ENCODE results near the gene ANKRD30A. TPM values are rescaled to one million over a fixed set of nuclear protein-coding genes. Genes with fewer than 3 reads are reported as not detected.

The ANKRD30A gene
- total RNA-seq, 1 experiment from 2014 or later, result not detected

GRCh38 chr10:37269554-37270256 lies 144.3 kb downstream of the ANKRD30A start:
- H3K9ac ChIP-seq (ENCODE audit: low read length), result no peak overlapping the region
- H4K20me1 ChIP-seq (ENCODE audit: insufficient read depth, low read depth, low read length), result no peaks in the 10 kb centered on the region
- H3K9me3 ChIP-seq (ENCODE audit: low read length), result no peaks in the 10 kb centered on the region
- no peaks in the 10 kb centered on the region for H3K79me2 ChIP-seq (ENCODE audit: low read length)
- H3K4me2 ChIP-seq (ENCODE audit: low read depth, low read length, poor library complexity, severe bottlenecking), result peak overlapping the region; percentile 30
- H3K9me2 ChIP-seq (replicated peaks; ENCODE audit: insufficient read depth, low read length), result no peaks in the 10 kb centered on the region
- DNase-seq, result peak; percentile 58
- no peaks in the 10 kb centered on the region for H3K27me3 ChIP-seq (ENCODE audit: low read length)
- H2AFZ ChIP-seq (ENCODE audit: low read length), result peak overlapping the region; percentile 9; the same call in 1 of the 2 replicates
- H3K4me1 ChIP-seq (ENCODE audit: low read length), result peaks cover 10% of the 10 kb centered on the region
- no peak overlapping the region for H3K4me3 ChIP-seq (ENCODE audit: low read length)
- H3K27ac ChIP-seq (ENCODE audit: low read length), result no peak overlapping the region
- no peaks in the 10 kb centered on the region for H3K36me3 ChIP-seq (ENCODE audit: insufficient read depth, low read length)

- no peak overlapping the region for H3K9ac ChIP-seq (ENCODE audit: low read length)
Measured at GRCh38 chr10:37275216-37275777, 149.9 kb downstream of the ANKRD30A start.

GRCh38 chr10:37285063-37285462 lies 159.7 kb downstream of the ANKRD30A start:
- H3K4me2 ChIP-seq (ENCODE audit: low read depth, low read length, poor library complexity, severe bottlenecking), result no peak overlapping the region
- H3K4me3 ChIP-seq (ENCODE audit: low read length), result no peak overlapping the region

More at GRCh38 chr10:37275216-37275777, 149.9 kb downstream of the ANKRD30A start:
- no peaks in the 10 kb centered on the region for H3K36me3 ChIP-seq (ENCODE audit: insufficient read depth, low read length)
- H2AFZ ChIP-seq (ENCODE audit: low read length), result no peak overlapping the region
- H3K4me3 ChIP-seq (ENCODE audit: low read length), result no peak overlapping the region
- H3K4me2 ChIP-seq (ENCODE audit: low read depth, low read length, poor library complexity, severe bottlenecking), result no peak overlapping the region
- DNase-seq, result no peak
- H3K4me1 ChIP-seq (ENCODE audit: low read length), result peaks cover 2% of the 10 kb centered on the region
- no peaks in the 10 kb centered on the region for H4K20me1 ChIP-seq (ENCODE audit: insufficient read depth, low read depth, low read length)
- no peaks in the 10 kb centered on the region for H3K9me2 ChIP-seq (replicated peaks; ENCODE audit: insufficient read depth, low read length)
- no peak overlapping the region for H3K27ac ChIP-seq (ENCODE audit: low read length)
- H3K79me2 ChIP-seq (ENCODE audit: low read length), result no peaks in the 10 kb centered on the region
- H3K9me3 ChIP-seq (ENCODE audit: low read length), result no peaks in the 10 kb centered on the region
- H3K27me3 ChIP-seq (ENCODE audit: low read length), result no peaks in the 10 kb centered on the region

GRCh38 chr10:37289833-37290464 lies 164.6 kb downstream of the ANKRD30A start:
- Histone ChIP-seq H3K79me2 (ENCODE audit: low read length) (no peaks in the 10 kb centered on the region), H3K36me3 (ENCODE audit: insufficient read depth, low read length) (no peaks in the 10 kb centered on the region), H3K27ac (ENCODE audit: low read length) (no peak overlapping the region), H3K9me3 (ENCODE audit: low read length) (peaks cover 11% of the 10 kb centered on the region), H3K9ac (ENCODE audit: low read length) (no peak overlapping the region), H3K4me2 (ENCODE audit: low read depth, low read length, poor library complexity, severe bottlenecking) (no peak overlapping the region), H4K20me1 (ENCODE audit: insufficient read depth, low read depth, low read length) (no peaks in the 10 kb centered on the region), H3K4me3 (ENCODE audit: low read length) (no peak overlapping the region), H3K27me3 (ENCODE audit: low read length) (no peaks in the 10 kb centered on the region), H2AFZ (ENCODE audit: low read length) (no peak overlapping the region), H3K4me1 (ENCODE audit: low read length) (no peaks in the 10 kb centered on the region), H3K9me2 (replicated peaks; ENCODE audit: insufficient read depth, low read length) (no peaks in the 10 kb centered on the region)
- DNase-seq, result no peak

More at GRCh38 chr10:37285063-37285462, 159.7 kb downstream of the ANKRD30A start:
- Histone ChIP-seq H3K27ac (ENCODE audit: low read length) (no peak overlapping the region), H4K20me1 (ENCODE audit: insufficient read depth, low read depth, low read length) (no peaks in the 10 kb centered on the region), H3K79me2 (ENCODE audit: low read length) (no peaks in the 10 kb centered on the region), H3K4me1 (ENCODE audit: low read length) (no peaks in the 10 kb centered on the region), H3K9me3 (ENCODE audit: low read length) (no peaks in the 10 kb centered on the region), H3K36me3 (ENCODE audit: insufficient read depth, low read length) (no peaks in the 10 kb centered on the region), H3K9me2 (replicated peaks; ENCODE audit: insufficient read depth, low read length) (no peaks in the 10 kb centered on the region), H3K9ac (ENCODE audit: low read length) (no peak overlapping the region), H2AFZ (ENCODE audit: low read length) (no peak overlapping the region), H3K27me3 (ENCODE audit: low read length) (no peaks in the 10 kb centered on the region)
- DNase-seq, result no peak

GRCh38 chr10:37301271-37301670 lies 175.9 kb downstream of the ANKRD30A start:
- H3K4me2 ChIP-seq (ENCODE audit: low read depth, low read length, poor library complexity, severe bottlenecking), result no peak overlapping the region
- H3K4me3 ChIP-seq (ENCODE audit: low read length), result no peak overlapping the region

GRCh38 chr10:37304036-37304435 lies 178.6 kb downstream of the ANKRD30A start:
- Histone ChIP-seq H3K9me2 (replicated peaks; ENCODE audit: insufficient read depth, low read length) (no peaks in the 10 kb centered on the region), H3K36me3 (ENCODE audit: insufficient read depth, low read length) (no peaks in the 10 kb centered on the region), H3K4me1 (ENCODE audit: low read length) (no peaks in the 10 kb centered on the region), H3K4me3 (ENCODE audit: low read length) (no peak overlapping the region), H3K9me3 (ENCODE audit: low read length) (peaks cover 2% of the 10 kb centered on the region; the same call in 1 of the 2 replicates), H3K4me2 (ENCODE audit: low read depth, low read length, poor library complexity, severe bottlenecking) (no peak overlapping the region), H2AFZ (ENCODE audit: low read length) (no peak overlapping the region), H3K27me3 (ENCODE audit: low read length) (no peaks in the 10 kb centered on the region), H3K79me2 (ENCODE audit: low read length) (no peaks in the 10 kb centered on the region), H3K9ac (ENCODE audit: low read length) (no peak overlapping the region), H4K20me1 (ENCODE audit: insufficient read depth, low read depth, low read length) (no peaks in the 10 kb centered on the region), H3K27ac (ENCODE audit: low read length) (no peak overlapping the region)
- no peak for DNase-seq

More at GRCh38 chr10:37301271-37301670, 175.9 kb downstream of the ANKRD30A start:
- no peaks in the 10 kb centered on the region for H3K27me3 ChIP-seq (ENCODE audit: low read length)
- no peaks in the 10 kb centered on the region for H4K20me1 ChIP-seq (ENCODE audit: insufficient read depth, low read depth, low read length)
- DNase-seq, result no peak
- H3K79me2 ChIP-seq (ENCODE audit: low read length), result no peaks in the 10 kb centered on the region
- peaks cover 2% of the 10 kb centered on the region; the same call in 1 of the 2 replicates for H3K9me3 ChIP-seq (ENCODE audit: low read length)
- H3K9ac ChIP-seq (ENCODE audit: low read length), result no peak overlapping the region
- H2AFZ ChIP-seq (ENCODE audit: low read length), result no peak overlapping the region
- H3K36me3 ChIP-seq (ENCODE audit: insufficient read depth, low read length), result no peaks in the 10 kb centered on the region
- no peaks in the 10 kb centered on the region for H3K9me2 ChIP-seq (replicated peaks; ENCODE audit: insufficient read depth, low read length)
- no peak overlapping the region for H3K27ac ChIP-seq (ENCODE audit: low read length)
- no peaks in the 10 kb centered on the region for H3K4me1 ChIP-seq (ENCODE audit: low read length)

- no peak overlapping the region for H3K27ac ChIP-seq (ENCODE audit: low read length)
- no peaks in the 10 kb centered on the region for H3K9me2 ChIP-seq (replicated peaks; ENCODE audit: insufficient read depth, low read length)
- H3K4me2 ChIP-seq (ENCODE audit: low read depth, low read length, poor library complexity, severe bottlenecking), result no peak overlapping the region
Measured at GRCh38 chr10:37314350-37314749, 189.0 kb downstream of the ANKRD30A start.

GRCh38 chr10:37314862-37315261 lies 189.5 kb downstream of the ANKRD30A start:
- Histone ChIP-seq H3K4me2 (ENCODE audit: low read depth, low read length, poor library complexity, severe bottlenecking) (no peak overlapping the region), H3K9me2 (replicated peaks; ENCODE audit: insufficient read depth, low read length) (no peaks in the 10 kb centered on the region), H3K79me2 (ENCODE audit: low read length) (no peaks in the 10 kb centered on the region), H3K4me3 (ENCODE audit: low read length) (no peak overlapping the region), H4K20me1 (ENCODE audit: insufficient read depth, low read depth, low read length) (no peaks in the 10 kb centered on the region), H3K9ac (ENCODE audit: low read length) (no peak overlapping the region), H3K4me1 (ENCODE audit: low read length) (no peaks in the 10 kb centered on the region), H3K27ac (ENCODE audit: low read length) (no peak overlapping the region), H3K36me3 (ENCODE audit: insufficient read depth, low read length) (no peaks in the 10 kb centered on the region), H2AFZ (ENCODE audit: low read length) (no peak overlapping the region), H3K9me3 (ENCODE audit: low read length) (no peaks in the 10 kb centered on the region), H3K27me3 (ENCODE audit: low read length) (no peaks in the 10 kb centered on the region)
- no peak for DNase-seq

More at GRCh38 chr10:37314350-37314749, 189.0 kb downstream of the ANKRD30A start:
- Histone ChIP-seq H3K9ac (ENCODE audit: low read length) (no peak overlapping the region), H3K4me1 (ENCODE audit: low read length) (no peaks in the 10 kb centered on the region), H3K79me2 (ENCODE audit: low read length) (no peaks in the 10 kb centered on the region), H3K9me3 (ENCODE audit: low read length) (no peaks in the 10 kb centered on the region), H3K36me3 (ENCODE audit: insufficient read depth, low read length) (no peaks in the 10 kb centered on the region), H2AFZ (ENCODE audit: low read length) (no peak overlapping the region), H3K27me3 (ENCODE audit: low read length) (no peaks in the 10 kb centered on the region), H3K4me3 (ENCODE audit: low read length) (no peak overlapping the region), H4K20me1 (ENCODE audit: insufficient read depth, low read depth, low read length) (no peaks in the 10 kb centered on the region)
- no peak for DNase-seq

All from Karpas-422 (cell line).